HepG2 (cell line): ENCODE measurements around the gene TGM5. TPM values are rescaled to one million over a fixed set of nuclear protein-coding genes. Genes with fewer than 3 reads are reported as not detected.

ENCODE experiments used
- ATAC-seq: fragments of 200-7000 bp; cut with Tn5 transposase; 3 replicates; pipeline ENCODE4 v1.9.1; 2020; ENCODE audit warnings: mild to moderate bottlenecking, moderate library complexity
- BruUV-seq: library from RNA; stranded (reverse); fragments of 400-500 nt; replicated peaks from 2 replicates; lab custom pipeline; 2021; lab: Mats Ljungman, UMichigan
- CTCF ChIA-PET: fragments of 300-600 bp; formaldehyde crosslinking; extraction: SDS; loops from one replicate; lab custom pipeline; 2021; ENCODE audit warnings: low total read pairs, inconsistent platforms, low intra/inter-chr PET ratio; lab: Yijun Ruan, JAX
- POLR2A ChIA-PET: fragments of 350-600 bp; sonication (Branson Sonifier 250); formaldehyde crosslinking; loops from one replicate; lab custom pipeline; 2020; ENCODE audit warnings: antibody characterized with exemption, inconsistent platforms; lab: Yijun Ruan, JAX
- DNase-seq: peaks from one replicate; pipeline ENCODE4 v3.0.0-alpha.2; 2015; ENCODE audit warnings: low spot score
- FAIRE-seq: peaks from 3 replicates; lab custom pipeline; 2011; peaks lifted over from hg19 to GRCh38; lab: Jason Lieb, UNC
- H2AFZ ChIP-seq: one replicate; pipeline ENCODE4 v1.6.1; 2011; ENCODE audit warnings: low read length, inconsistent platforms
- H3K27ac ChIP-seq: fragments of 300-600 bp; 3 replicates; pipeline ENCODE4 v1.8.0; 2011; ENCODE audit warnings: mixed run types, mild to moderate bottlenecking, mixed read lengths, low read length, inconsistent platforms; ENCODE audit not compliant: insufficient read depth; ENCODE audit errors: extremely low read length
- H3K27me3 ChIP-seq, 2 experiments: fragments of 200-600 bp in 1 of 2; 2 replicates in 1 of 2; 3 replicates in 1 of 2; pipeline versions ENCODE4 v1.6.0 to v1.8.0; 2011; ENCODE audit warnings: low read length in 2 of 2, mild to moderate bottlenecking in 2 of 2, moderate library complexity in 2 of 2, inconsistent platforms in 1 of 2; ENCODE audit not compliant: insufficient read depth in 2 of 2, control insufficient read depth in 1 of 2
- H3K36me3 ChIP-seq, 2 experiments: fragments of 200-600 bp in 1 of 2; replicated peaks in 1 of 2; 2 replicates in 1 of 2; 3 replicates in 1 of 2; pipeline versions ENCODE4 v1.5.1 to v1.8.0; 2011; ENCODE audit warnings: low read length in 2 of 2, inconsistent platforms in 1 of 2; ENCODE audit not compliant: insufficient read depth in 2 of 2, control insufficient read depth in 1 of 2
- H3K4me1 ChIP-seq: 2 replicates; pipeline ENCODE4 v1.5.1; 2012; ENCODE audit warnings: low read length, inconsistent platforms; ENCODE audit not compliant: insufficient read depth
- H3K4me2 ChIP-seq: 2 replicates; pipeline ENCODE4 v1.6.0; 2011; ENCODE audit warnings: low read depth, low read length, inconsistent platforms
- H3K4me3 ChIP-seq, 3 experiments: fragments of 200-600 bp in 1 of 3; sonication (generic), shearing (Covaris generic) in 1 of 3; replicated peaks in 1 of 3; 2 replicates each; pipeline ENCODE4 v1.5.1; 2011 to 2016; ENCODE audit warnings: low read length in 3 of 3, inconsistent platforms in 2 of 3, low read depth in 2 of 3, mild to moderate bottlenecking in 2 of 3, control low read depth in 1 of 3, mixed read lengths in 1 of 3; ENCODE audit not compliant: insufficient read depth in 1 of 3
- H3K79me2 ChIP-seq: one replicate; pipeline ENCODE4 v1.6.1; 2011; ENCODE audit warnings: low read length, inconsistent platforms; ENCODE audit not compliant: insufficient read depth
- H3K9ac ChIP-seq: 2 replicates; pipeline ENCODE4 v1.6.0; 2011; ENCODE audit warnings: mild to moderate bottlenecking, low read depth, low read length, inconsistent platforms; ENCODE audit not compliant: insufficient read depth
- H3K9me3 ChIP-seq: 2 replicates; pipeline ENCODE4 v1.5.1; 2012; ENCODE audit warnings: mild to moderate bottlenecking, low read length
- H4K20me1 ChIP-seq: 2 replicates; pipeline ENCODE4 v1.6.0; 2011; ENCODE audit warnings: inconsistent platforms, mild to moderate bottlenecking, low read length, moderate library complexity; ENCODE audit not compliant: insufficient read depth
- AHDC1 ChIP-seq: sonication (generic); formaldehyde crosslinking; IDR thresholded peaks from 2 replicates; pipeline ENCODE4 v1.5.1; 2020; ENCODE audit warnings: mild to moderate bottlenecking, missing genetic modification reagents, borderline replicate concordance
- ETV6 ChIP-seq: sonication (generic); formaldehyde crosslinking; conservative IDR thresholded peaks from 2 replicates; pipeline ENCODE4 v1.4.0; 2020; ENCODE audit warnings: missing genetic modification reagents
- NFKBIZ ChIP-seq: IDR thresholded peaks from 2 replicates; pipeline ENCODE4 v1.6.1; 2018; ENCODE audit warnings: missing genetic modification reagents, missing compliant biosample characterization
- NR2C2 ChIP-seq: sonication (generic); formaldehyde crosslinking; IDR thresholded peaks from 2 replicates; pipeline ENCODE4 v1.4.0; 2020; ENCODE audit warnings: missing genetic modification reagents, mild to moderate bottlenecking, moderate library complexity, borderline replicate concordance
- SNAPC4 ChIP-seq: sonication (generic); formaldehyde crosslinking; IDR thresholded peaks from 2 replicates; pipeline ENCODE4 v1.4.0; 2020; ENCODE audit warnings: mild to moderate bottlenecking, missing genetic modification reagents
- ZNF431 ChIP-seq: sonication (generic); formaldehyde crosslinking; IDR thresholded peaks from 2 replicates; pipeline ENCODE4 v1.9.0; 2022; ENCODE audit warnings: missing genetic modification reagents, low read depth, mild to moderate bottlenecking, borderline replicate concordance
- WGBS: methylation state at CpG from one replicate; pipeline ENCODE4 v1.1.6; 2017; ENCODE audit warnings: low lambda C conversion rate; 5-methylcytosine and 5-hydroxymethylcytosine counted together
- in situ Hi-C: cut with HindIII; loops from 2 replicates; pipeline ENCODE4 v1.10.0; 2017; ENCODE audit warnings: low pct_unique_long_range_greater_than_20kb; ENCODE audit not compliant: extremely low pct_ligation_motif_present
- intact Hi-C: fragments of 100-400 bp; cut with micrococcal nuclease; formaldehyde crosslinking; loops from one replicate; pipeline ENCODE4 v1.10.0; 2022; ENCODE audit not compliant: unreplicated experiment
- polyA plus RNA-seq, 8 experiments: library from polyadenylated mRNA; depleted of rRNA in 3 of 8; stranded (reverse) in 7 of 8; unstranded in 1 of 8; fragments of >200 nt; fragmentation: Illumina TruSeq in 4 of 8; extraction: Trizol in 4 of 8; gene quantifications; 2 replicates each; pipeline versions ENCODE4 v1.2.1 to v1.2.3, GENCODE V29; 2011 to 2016; ENCODE audit warnings: low read depth in 4 of 8, missing spikeins in 1 of 8, mixed read lengths in 1 of 8; ENCODE audit not compliant: insufficient read depth in 1 of 8
- total RNA-seq, 5 experiments: library from RNA; depleted of rRNA; stranded (reverse); fragments of >200 nt; fragmentation: Illumina TruSeq; extraction: Trizol; gene quantifications; 2 replicates each; pipeline ENCODE4 v1.2.3, GENCODE V29; 2016; ENCODE audit warnings: low read depth in 1 of 5
- TF ChIP-seq, protein P1 (sequence below): IDR thresholded peaks from 2 replicates; pipeline ENCODE4 v1.6.1; 2016

TGM5 gene
- total and polyA plus RNA-seq, 2 of the 13 experiments (the other 11 are each of a cell fraction or from before 2014, with no cell fraction given) = 0.18 to 0.65 TPM

- ChIA-PET CTCF (no interaction called here), POLR2A (no interaction called here)
- Histone ChIP-seq H3K36me3 (no peaks in the 10 kb centered on the region), H3K79me2 (no peaks in the 10 kb centered on the region), H4K20me1 (no peaks in the 10 kb centered on the region), H3K9ac (no peak overlapping the region), H3K9me3 (no peaks in the 10 kb centered on the region), H3K4me1 (no peaks in the 10 kb centered on the region), H3K27me3 (peaks cover 4 to 65% of the 10 kb centered on the region in 2 experiments; a peak in 4 of 5 replicates), H2AFZ (no peak overlapping the region), H3K27ac (no peak overlapping the region), H3K4me2 (no peak overlapping the region), H3K4me3 (no peak overlapping the region)
- no peak for DNase-seq
- FAIRE-seq = no peak
- intact Hi-C loops = no loop called here
- ATAC-seq = no peak
- 6% methylated on average over 6 of the region's 10 CpGs for WGBS
- no TSS peak for BruUV-seq
- in situ Hi-C loops = loop anchor here (5.0 kb wide), 1 partner anchor 70 kb away; no protein-coding TSS in a partner anchor
- no peak for TF ChIP-seq ETV6 (CRISPR knock-in tag)
- no peak for TF ChIP-seq NR2C2 (CRISPR knock-in tag)
- TF ChIP-seq NFKBIZ (CRISPR knock-in tag) = no peak
- TF ChIP-seq, protein P1, sequence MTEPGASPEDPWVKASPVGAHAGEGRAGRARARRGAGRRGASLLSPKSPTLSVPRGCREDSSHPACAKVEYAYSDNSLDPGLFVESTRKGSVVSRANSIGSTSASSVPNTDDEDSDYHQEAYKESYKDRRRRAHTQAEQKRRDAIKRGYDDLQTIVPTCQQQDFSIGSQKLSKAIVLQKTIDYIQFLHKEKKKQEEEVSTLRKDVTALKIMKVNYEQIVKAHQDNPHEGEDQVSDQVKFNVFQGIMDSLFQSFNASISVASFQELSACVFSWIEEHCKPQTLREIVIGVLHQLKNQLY = no peak
- TF ChIP-seq ZNF431 (CRISPR knock-in tag) = no peak
- TF ChIP-seq SNAPC4 = no peak
- no peak for TF ChIP-seq AHDC1 (CRISPR knock-in tag)
These were observed 10.6 kb upstream of the TGM5 start for GRCh38 chr15:43277231-43277823.
